Measurements from ENCODE around the gene ZXDA. TPM values are rescaled to one million over a fixed set of nuclear protein-coding genes. Genes with fewer than 3 reads are reported as not detected.

The ZXDA gene
- polyA plus RNA-seq, 1 donor (not counting 4 experiments of a cell fraction or from before 2014, with no cell fraction given) = 1.2 TPM

- FAIRE-seq (no peak), DNase-seq (ENCODE audit: low read depth, low spot score) (no peak)
- H3K36me3 ChIP-seq (ENCODE audit: control insufficient read depth in 2 of 2, extremely low read depth in 1 of 2, insufficient read depth in 2 of 2, low read length in 2 of 2) = no peaks in the 10 kb centered on the region
- no peaks in the 10 kb centered on the region for H3K79me2 ChIP-seq (ENCODE audit: control insufficient read depth, insufficient read depth, low read length)
- H4K20me1 ChIP-seq (ENCODE audit: control insufficient read depth, extremely low read depth, insufficient read depth, low read length) = no peaks in the 10 kb centered on the region
- no peak for TF ChIP-seq CTCF (optimal IDR thresholded peaks at IDR 0.05 in 1 of 3, IDR thresholded peaks at IDR 0.05 in 1 of 3, conservative IDR thresholded peaks at IDR 0.05 in 1 of 3; ENCODE audit: extremely low read depth in 1 of 3, insufficient read depth in 2 of 3, low read length in 3 of 3)
- no peak for TF ChIP-seq EZH2 (IDR thresholded peaks at IDR 0.05; ENCODE audit: low read length)
- H3K4me2 ChIP-seq (ENCODE audit: control insufficient read depth, extremely low read depth, insufficient read depth, low read depth, low read length) = no peak overlapping the region
- no peak overlapping the region for H3K4me3 ChIP-seq (ENCODE audit: control insufficient read depth in 2 of 3, extremely low read depth in 1 of 3, insufficient read depth in 2 of 3, low read depth in 1 of 3, low read length in 3 of 3)
- no peak overlapping the region for H3K27ac ChIP-seq (ENCODE audit: control insufficient read depth, insufficient read depth, low read length)
- H3K4me1 ChIP-seq (ENCODE audit: control insufficient read depth, extremely low read depth, insufficient read depth, low read length) = no peaks in the 10 kb centered on the region
- no peak overlapping the region for H3K9ac ChIP-seq (ENCODE audit: control insufficient read depth, extremely low read depth, insufficient read depth, low read length)
- H3K9me1 ChIP-seq (ENCODE audit: control insufficient read depth, extremely low read depth, insufficient read depth, low read length) = no peaks in the 10 kb centered on the region
- no peaks in the 10 kb centered on the region for H3K27me3 ChIP-seq (ENCODE audit: control insufficient read depth, extremely low read depth, insufficient read depth, low read length)
- H2AFZ ChIP-seq (ENCODE audit: control insufficient read depth, low read length) = no peak overlapping the region
- no peaks in the 10 kb centered on the region for H3K9me3 ChIP-seq (ENCODE audit: control insufficient read depth, low read depth, low read length)
- dilution Hi-C loops (cut with MboI; ENCODE audit: extremely low pct_ligation_motif_present, low sequenced_read_pairs) = no loop called here
Observed at GRCh38 chrX:57899906-57900305, 10.4 kb downstream of the ZXDA start.

GRCh38 chrX:57899064-57899463 lies 11.2 kb downstream of the ZXDA start:
- Histone ChIP-seq H3K27me3 (ENCODE audit: control insufficient read depth, extremely low read depth, insufficient read depth, low read length) (no peaks in the 10 kb centered on the region), H2AFZ (ENCODE audit: control insufficient read depth, low read length) (no peak overlapping the region), H3K4me1 (ENCODE audit: control insufficient read depth, extremely low read depth, insufficient read depth, low read length) (no peaks in the 10 kb centered on the region), H3K9me1 (ENCODE audit: control insufficient read depth, extremely low read depth, insufficient read depth, low read length) (no peaks in the 10 kb centered on the region), H3K4me3 (ENCODE audit: control insufficient read depth in 2 of 3, extremely low read depth in 1 of 3, insufficient read depth in 2 of 3, low read depth in 1 of 3, low read length in 3 of 3) (no peak overlapping the region), H3K36me3 (ENCODE audit: control insufficient read depth in 2 of 2, extremely low read depth in 1 of 2, insufficient read depth in 2 of 2, low read length in 2 of 2) (no peaks in the 10 kb centered on the region), H4K20me1 (ENCODE audit: control insufficient read depth, extremely low read depth, insufficient read depth, low read length) (no peaks in the 10 kb centered on the region), H3K27ac (ENCODE audit: control insufficient read depth, insufficient read depth, low read length) (no peak overlapping the region), H3K9me3 (ENCODE audit: control insufficient read depth, low read depth, low read length) (no peaks in the 10 kb centered on the region), H3K79me2 (ENCODE audit: control insufficient read depth, insufficient read depth, low read length) (no peaks in the 10 kb centered on the region), H3K4me2 (ENCODE audit: control insufficient read depth, extremely low read depth, insufficient read depth, low read depth, low read length) (no peak overlapping the region), H3K9ac (ENCODE audit: control insufficient read depth, extremely low read depth, insufficient read depth, low read length) (no peak overlapping the region)
- TF ChIP-seq CTCF (optimal IDR thresholded peaks at IDR 0.05 in 1 of 3, IDR thresholded peaks at IDR 0.05 in 1 of 3, conservative IDR thresholded peaks at IDR 0.05 in 1 of 3; ENCODE audit: extremely low read depth in 1 of 3, insufficient read depth in 2 of 3, low read length in 3 of 3) = no peak
- no peak for TF ChIP-seq EZH2 (IDR thresholded peaks at IDR 0.05; ENCODE audit: low read length)
- DNase-seq (ENCODE audit: low read depth, low spot score) (no peak), FAIRE-seq (no peak)
- dilution Hi-C loops (cut with MboI; ENCODE audit: extremely low pct_ligation_motif_present, low sequenced_read_pairs) = no loop called here
